GM18951 (cell line): ENCODE measurements around the gene RAB9A.
A peak's percentile ranks its signal among the peaks of the same experiment; 100 is the strongest.
"Not testable (repeated sequence)": the region's sequence is repeated elsewhere in the genome, so short reads cannot be mapped to it uniquely, and the experiment has no call there.

Experiments
- POLR2A ChIP-seq: IDR thresholded peaks from 4 replicates; pipeline ENCODE4 v1.6.1; 2011; ENCODE audit warnings: mild to moderate bottlenecking; ENCODE audit not compliant: insufficient read length, insufficient read depth; ENCODE audit errors: extremely low read depth
- in situ Hi-C: fragments of 300-500 bp; cut with MboI; formaldehyde crosslinking; loops from one replicate; pipeline ENCODE4 v1.12.0; 2022; ENCODE audit warnings: low sequenced_read_pairs, mixed read lengths, inconsistent platforms; ENCODE audit not compliant: unreplicated experiment

RAB9A gene

GRCh38 chrX:13688958-13689740 is at the start of gene RAB9A:
TSS of gene RAB9A (plus strand) at chrX:13689128. CDS start at chrX:13708747, 19,619 bp downstream.
- TF ChIP-seq POLR2A = peak; percentile 91
- in situ Hi-C loops = no loop called here

DNA sequence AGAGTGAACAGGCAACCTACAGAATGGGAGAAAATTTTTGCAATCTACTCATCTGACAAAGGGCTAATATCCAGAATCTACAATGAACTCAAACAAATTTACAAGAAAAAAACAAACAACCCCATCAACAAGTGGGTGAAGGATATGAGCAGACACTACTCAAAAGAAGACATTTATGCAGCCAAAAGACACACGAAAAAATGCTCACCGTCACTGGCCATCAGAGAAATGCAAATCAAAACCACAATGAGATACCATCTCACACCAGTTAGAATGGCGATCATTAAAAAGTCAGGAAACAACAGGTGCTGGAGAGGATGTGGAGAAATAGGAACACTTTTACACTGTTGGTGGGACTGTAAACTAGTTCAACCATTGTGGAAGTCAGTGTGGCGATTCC is 47.2 kb upstream of the RAB9A start:
- in situ Hi-C loops = not testable (repeated sequence)

DNA sequence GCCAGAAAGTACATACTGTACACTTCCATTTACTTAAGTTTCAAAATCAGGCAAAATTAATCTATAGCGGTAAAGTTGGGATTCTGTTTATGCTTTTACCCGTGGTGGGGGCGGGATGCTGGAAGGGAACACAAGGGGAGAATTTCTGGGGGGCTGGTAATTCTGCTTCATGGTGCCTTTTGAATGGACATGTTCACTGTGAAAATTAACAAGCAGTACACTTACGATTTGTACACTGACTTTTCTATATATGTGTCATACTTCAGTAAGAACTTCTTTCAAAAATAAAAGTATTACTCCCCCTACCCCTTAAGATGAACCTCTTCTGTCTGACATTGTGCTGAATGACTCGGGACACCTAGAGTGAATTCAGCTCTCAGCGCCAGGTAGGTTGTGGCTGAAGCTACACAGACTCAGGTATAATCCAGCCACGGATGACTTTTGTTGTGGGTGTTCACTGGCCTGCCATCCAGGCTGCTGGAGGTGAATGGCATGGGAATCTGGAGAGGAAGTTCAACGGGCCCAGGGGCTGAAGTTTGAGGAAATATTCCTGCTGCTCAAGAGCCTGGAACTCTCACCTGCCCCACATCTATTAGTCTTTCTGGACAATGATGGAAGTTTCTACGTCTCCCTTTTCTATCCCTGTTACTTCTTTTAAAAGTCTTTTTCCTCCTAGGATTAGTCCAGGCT is 43.3 kb upstream of the RAB9A start:
- no peak for TF ChIP-seq POLR2A

GRCh38 chrX:13646154-13646549 is 42.8 kb upstream of the RAB9A start:
- in situ Hi-C loops = no loop called here
- no peak for TF ChIP-seq POLR2A

More for the DNA sequence above, 43.3 kb upstream of the RAB9A start:
- in situ Hi-C loops = no loop called here

DNA sequence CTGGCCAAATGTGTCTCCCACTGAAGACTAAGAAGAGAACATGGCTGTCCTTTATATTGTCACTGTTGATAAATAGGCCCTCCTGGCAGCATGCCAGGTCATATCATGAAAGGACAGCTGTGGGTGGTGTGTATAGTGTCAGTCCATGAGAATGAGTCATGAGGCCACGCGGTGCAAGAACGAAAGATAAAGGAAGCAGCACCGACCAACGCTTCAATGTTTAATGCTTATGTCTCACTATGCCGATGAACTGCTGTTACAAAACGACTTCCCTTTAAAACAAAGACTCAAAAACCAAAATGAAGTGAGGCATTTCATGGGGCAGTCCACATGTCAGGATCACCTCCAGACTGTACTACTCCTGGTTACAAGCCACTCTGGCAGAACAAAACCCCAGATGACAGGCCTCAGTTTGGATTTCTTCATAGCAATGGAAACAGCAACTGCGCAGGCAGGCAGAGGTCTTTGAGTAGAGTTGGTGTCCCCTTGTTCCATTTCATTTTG is 41.2 kb upstream of the RAB9A start:
- TF ChIP-seq POLR2A = no peak
- in situ Hi-C loops = no loop called here

- in situ Hi-C loops = not testable (repeated sequence)
Measured at GRCh38 chrX:13648336-13648735, 40.6 kb upstream of the RAB9A start.

GRCh38 chrX:13649838-13650237 is 39.1 kb upstream of the RAB9A start:
- in situ Hi-C loops = loop anchor here (5.0 to 10.0 kb wide), 2 partner anchors 138 to 375 kb away; partner anchors contain the start of gene GEMIN8
- no peak for TF ChIP-seq POLR2A

- in situ Hi-C loops = loop anchor here (5.0 to 10.0 kb wide), 2 partner anchors 138 to 374 kb away; partner anchors contain the start of gene GEMIN8
- no peak for TF ChIP-seq POLR2A
Measured at GRCh38 chrX:13650318-13650717, 38.6 kb upstream of the RAB9A start.

- no peak for TF ChIP-seq POLR2A
- in situ Hi-C loops = loop anchor here (5.0 to 10.0 kb wide), 2 partner anchors 139 to 374 kb away; partner anchors contain the start of gene GEMIN8
Measured at GRCh38 chrX:13651150-13651549, 37.8 kb upstream of the RAB9A start.

- TF ChIP-seq POLR2A = no peak
- in situ Hi-C loops = loop anchor here (5.0 to 10.0 kb wide), 2 partner anchors 140 to 372 kb away; partner anchors contain the start of gene GEMIN8
Measured at GRCh38 chrX:13652287-13652793, 36.6 kb upstream of the RAB9A start.

DNA sequence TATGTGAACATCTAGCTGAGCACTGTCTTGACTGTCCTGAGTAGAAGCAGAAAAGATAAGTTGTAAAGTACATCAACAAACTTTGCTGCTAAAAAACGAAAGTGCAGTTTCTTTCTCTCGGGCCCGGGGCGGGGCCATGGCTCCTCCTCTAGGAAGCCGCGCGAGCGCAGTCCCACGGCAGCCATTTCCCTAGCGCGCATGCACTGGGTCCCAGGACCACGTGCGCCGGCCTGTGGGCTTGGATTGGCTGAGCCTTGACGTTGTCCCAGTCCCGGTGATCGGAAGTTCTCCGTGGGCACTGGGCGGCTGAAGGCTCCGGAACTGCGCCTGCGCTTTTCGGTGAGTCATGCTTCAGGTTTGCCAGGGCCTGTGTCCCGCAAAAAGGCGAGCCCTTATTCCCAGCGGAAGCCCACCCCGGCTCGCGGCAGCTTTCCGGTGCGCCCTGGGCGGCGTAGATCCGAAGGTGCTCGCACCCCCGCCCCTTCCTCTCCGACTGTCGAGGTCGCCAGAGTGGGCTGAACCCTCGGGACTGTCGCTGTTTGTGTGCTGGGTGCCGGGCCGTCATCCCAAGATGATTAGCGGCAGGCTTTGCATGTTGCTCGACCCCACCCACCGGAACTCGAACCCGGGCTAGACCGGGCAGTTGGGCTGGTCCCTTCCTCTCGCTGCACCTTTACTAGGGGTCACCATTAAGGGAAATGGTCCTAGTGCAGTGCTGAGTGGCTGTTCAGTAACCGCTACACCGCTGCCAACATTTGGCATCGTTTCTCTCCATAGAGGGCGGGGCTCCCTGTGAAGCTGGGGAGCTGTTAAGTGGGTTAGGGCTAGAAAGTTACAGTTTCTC is 35.9 kb upstream of the RAB9A start, which contains the start of gene TCEANC:
Gene TCEANC (plus strand): TSS at position 292 of the 844 bp plus-strand sequence. CDS start 9,368 bp downstream, outside the sequence.
- in situ Hi-C loops = loop anchor here (5.0 to 10.0 kb wide), 2 partner anchors 141 to 372 kb away; partner anchors contain the start of gene GEMIN8
- TF ChIP-seq POLR2A = peak; percentile 81

GRCh38 chrX:13654116-13654515 is 34.8 kb upstream of the RAB9A start:
- TF ChIP-seq POLR2A = no peak
- in situ Hi-C loops = loop anchor here (5.0 to 10.0 kb wide), 2 partner anchors 142 to 371 kb away; partner anchors contain the start of gene GEMIN8
